ENCODE results near the gene SLC35F5. TPM values are rescaled to one million over a fixed set of nuclear protein-coding genes. Genes with fewer than 3 reads are reported as not detected.
A peak's percentile ranks its signal among the peaks of the same experiment; 100 is the strongest.

The SLC35F5 gene
- total RNA-seq, 2 donors from 2014 or later = 37.1 to 39.0 TPM

DNA sequence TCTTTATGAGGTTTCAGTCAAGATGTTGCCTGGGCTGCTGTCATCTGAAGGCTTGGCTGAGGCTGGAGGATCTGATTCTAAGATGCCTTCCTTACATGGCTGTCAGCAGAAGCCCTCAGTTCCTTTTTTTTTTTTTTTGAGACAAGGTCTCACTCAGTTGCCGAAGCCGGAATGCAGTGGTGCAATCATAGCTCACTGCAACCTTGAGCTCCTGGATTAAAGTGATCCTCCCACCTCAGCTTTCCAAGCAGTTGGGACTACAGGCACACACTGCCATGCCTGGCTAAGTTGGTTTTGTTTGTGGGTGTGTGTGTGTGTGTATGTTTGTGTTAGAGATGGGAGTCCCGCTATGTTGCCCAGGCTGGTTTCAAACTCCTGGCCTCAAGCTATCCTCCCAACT is 13.1 kb upstream of the SLC35F5 start:
- Mint-ChIP-seq H3K27me3 (ENCODE audit: insufficient read depth) (no peaks in the 10 kb centered on the region), H3K27ac (no peak overlapping the region), H3K9me3 (peaks cover 15% of the 10 kb centered on the region), H3K4me3 (no peak overlapping the region), H3K4me1 (no peaks in the 10 kb centered on the region), H3K36me3 (ENCODE audit: low read depth) (no peaks in the 10 kb centered on the region)
- TF ChIP-seq, protein P1, sequence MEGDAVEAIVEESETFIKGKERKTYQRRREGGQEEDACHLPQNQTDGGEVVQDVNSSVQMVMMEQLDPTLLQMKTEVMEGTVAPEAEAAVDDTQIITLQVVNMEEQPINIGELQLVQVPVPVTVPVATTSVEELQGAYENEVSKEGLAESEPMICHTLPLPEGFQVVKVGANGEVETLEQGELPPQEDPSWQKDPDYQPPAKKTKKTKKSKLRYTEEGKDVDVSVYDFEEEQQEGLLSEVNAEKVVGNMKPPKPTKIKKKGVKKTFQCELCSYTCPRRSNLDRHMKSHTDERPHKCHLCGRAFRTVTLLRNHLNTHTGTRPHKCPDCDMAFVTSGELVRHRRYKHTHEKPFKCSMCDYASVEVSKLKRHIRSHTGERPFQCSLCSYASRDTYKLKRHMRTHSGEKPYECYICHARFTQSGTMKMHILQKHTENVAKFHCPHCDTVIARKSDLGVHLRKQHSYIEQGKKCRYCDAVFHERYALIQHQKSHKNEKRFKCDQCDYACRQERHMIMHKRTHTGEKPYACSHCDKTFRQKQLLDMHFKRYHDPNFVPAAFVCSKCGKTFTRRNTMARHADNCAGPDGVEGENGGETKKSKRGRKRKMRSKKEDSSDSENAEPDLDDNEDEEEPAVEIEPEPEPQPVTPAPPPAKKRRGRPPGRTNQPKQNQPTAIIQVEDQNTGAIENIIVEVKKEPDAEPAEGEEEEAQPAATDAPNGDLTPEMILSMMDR (conservative IDR thresholded peaks at IDR 0.05) = no peak
- Histone ChIP-seq H3K9ac (ENCODE audit: extremely low read depth, low read length, poor library complexity, severe bottlenecking) (no peak overlapping the region), H3K9me3 (ENCODE audit: control insufficient read depth, low read length) (peaks cover 6% of the 10 kb centered on the region), H3K27ac (ENCODE audit: low read depth, low read length) (no peak overlapping the region), H3K36me3 (ENCODE audit: control insufficient read depth, insufficient read depth, low read length) (no peaks in the 10 kb centered on the region), H3K4me3 (ENCODE audit: low read length) (no peak overlapping the region), H3K27me3 (ENCODE audit: control insufficient read depth, insufficient read depth, low read length, poor library complexity, severe bottlenecking) (no peaks in the 10 kb centered on the region), H3K4me1 (ENCODE audit: control insufficient read depth, insufficient read depth, low read length) (no peaks in the 10 kb centered on the region)
- WGBS, 2 experiments (ENCODE audit: insufficient coverage in 1 of 2, insufficient read length in 1 of 2) = 83 to 98% methylated on average over 2 to 3 of the region's 3 CpGs
- DNase-seq = no peak

GRCh38 chr2:113768770-113769169 is 12.3 kb upstream of the SLC35F5 start:
- WGBS, 2 experiments (ENCODE audit: insufficient coverage in 1 of 2, insufficient read length in 1 of 2) = 93% methylated on average over 1 of the region's 1 CpG; no CpG with 5 or more reads in 1 of the 2 experiments
- no peaks in the 10 kb centered on the region for H3K36me3 Mint-ChIP-seq (ENCODE audit: low read depth)
- H3K4me1 Mint-ChIP-seq = no peaks in the 10 kb centered on the region
- DNase-seq = no peak
- peaks cover 23% of the 10 kb centered on the region for H3K9me3 Mint-ChIP-seq
- Histone ChIP-seq H3K36me3 (ENCODE audit: control insufficient read depth, insufficient read depth, low read length) (no peaks in the 10 kb centered on the region), H3K27ac (ENCODE audit: low read depth, low read length) (no peak overlapping the region), H3K9ac (ENCODE audit: extremely low read depth, low read length, poor library complexity, severe bottlenecking) (no peak overlapping the region), H3K4me3 (ENCODE audit: low read length) (no peak overlapping the region), H3K9me3 (ENCODE audit: control insufficient read depth, low read length) (peaks cover 9% of the 10 kb centered on the region), H3K27me3 (ENCODE audit: control insufficient read depth, insufficient read depth, low read length, poor library complexity, severe bottlenecking) (no peaks in the 10 kb centered on the region), H3K4me1 (ENCODE audit: control insufficient read depth, insufficient read depth, low read length) (no peaks in the 10 kb centered on the region)
- H3K4me3 Mint-ChIP-seq = no peak overlapping the region
- TF ChIP-seq, protein P1 (conservative IDR thresholded peaks at IDR 0.05) = no peak
- no peak overlapping the region for H3K27ac Mint-ChIP-seq
- H3K27me3 Mint-ChIP-seq (ENCODE audit: insufficient read depth) = no peaks in the 10 kb centered on the region

- Mint-ChIP-seq H3K4me3 (no peak overlapping the region), H3K9me3 (peaks cover 28% of the 10 kb centered on the region), H3K4me1 (no peaks in the 10 kb centered on the region), H3K36me3 (ENCODE audit: low read depth) (no peaks in the 10 kb centered on the region), H3K27ac (no peak overlapping the region), H3K27me3 (ENCODE audit: insufficient read depth) (no peaks in the 10 kb centered on the region)
- Histone ChIP-seq H3K27ac (ENCODE audit: low read depth, low read length) (no peak overlapping the region), H3K27me3 (ENCODE audit: control insufficient read depth, insufficient read depth, low read length, poor library complexity, severe bottlenecking) (no peaks in the 10 kb centered on the region), H3K4me1 (ENCODE audit: control insufficient read depth, insufficient read depth, low read length) (no peaks in the 10 kb centered on the region), H3K36me3 (ENCODE audit: control insufficient read depth, insufficient read depth, low read length) (no peaks in the 10 kb centered on the region), H3K4me3 (ENCODE audit: low read length) (no peak overlapping the region), H3K9me3 (ENCODE audit: control insufficient read depth, low read length) (peaks cover 9% of the 10 kb centered on the region), H3K9ac (ENCODE audit: extremely low read depth, low read length, poor library complexity, severe bottlenecking) (no peak overlapping the region)
- WGBS, 2 experiments (ENCODE audit: insufficient coverage in 1 of 2, insufficient read length in 1 of 2) = 95 to 100% methylated on average over 2 to 4 of the region's 4 CpGs
- DNase-seq = no peak
- TF ChIP-seq, protein P1 (conservative IDR thresholded peaks at IDR 0.05) = peak; percentile 19
Measured at GRCh38 chr2:113767811-113768460, 11.5 kb upstream of the SLC35F5 start.
